Right lobe of liver (tissue), 4 donors: ENCODE results near the gene HEXD.

Experiments
- CTCF ChIP-seq, 4 donors: fragments of 200-600 bp in 3 of 4; fragments of 450-650 bp in 1 of 4; IDR thresholded peaks; one replicate each; pipeline versions ENCODE4 v1.5.1 to v1.8.0; 2016 to 2022; ENCODE audit warnings: antibody characterized with exemption in 4 of 4, mild to moderate bottlenecking in 2 of 4
- POLR2A ChIP-seq: fragments of 450-650 bp; IDR thresholded peaks from one replicate; pipeline ENCODE4 v1.6.1; 2017; ENCODE audit warnings: antibody characterized with exemption, mild to moderate bottlenecking
- donor health status: DM: no; HTN: no; CAD: no.
- donor health status: DM: no; HTN: no; CAD: no.
- donor health status: DM: no; HTN: yes; CAD: no.

GRCh38 chr17:82458885-82459424 lies 40.8 kb downstream of the HEXD start:
- TF ChIP-seq CTCF (IDR thresholded peaks at IDR 0.05), result no peak
- no peak for TF ChIP-seq POLR2A
